ENCODE measurements around the gene JMY.

Gene JMY

DNA sequence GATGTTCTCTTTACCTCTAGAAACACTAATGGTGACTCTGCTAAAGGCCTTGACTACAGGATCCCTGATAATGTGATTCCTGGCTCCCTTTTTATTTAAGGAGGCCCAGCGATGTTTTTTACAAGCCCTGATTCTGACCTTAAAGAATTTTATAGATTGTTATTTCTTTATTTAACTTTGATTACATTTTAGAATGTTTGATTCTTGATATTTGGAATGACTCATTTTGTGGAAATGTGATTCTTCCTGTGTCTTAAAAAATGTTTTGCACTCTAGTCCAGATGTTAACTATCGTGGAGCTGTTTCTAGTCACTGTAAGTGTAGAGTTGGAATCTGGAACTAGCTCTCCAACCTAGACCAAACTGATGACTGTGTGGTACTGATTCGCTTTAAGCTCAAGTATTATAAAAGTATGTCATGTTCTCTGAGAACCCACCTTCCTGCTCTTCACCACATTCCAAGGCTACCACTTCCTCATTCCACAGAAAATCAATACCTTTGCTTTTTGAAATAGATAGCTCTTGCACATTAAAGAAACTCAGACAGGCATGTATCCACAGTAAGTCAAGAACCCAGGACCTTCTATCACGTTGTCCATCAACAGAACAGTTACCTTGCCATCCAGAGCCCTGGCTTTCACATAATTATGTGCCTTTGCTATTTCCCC lies 65.2 kb downstream of the JMY start:
- DNase-seq = no peak

GRCh38 chr5:79302454-79302853 lies 66.5 kb downstream of the JMY start:
- no peak for DNase-seq

DNA sequence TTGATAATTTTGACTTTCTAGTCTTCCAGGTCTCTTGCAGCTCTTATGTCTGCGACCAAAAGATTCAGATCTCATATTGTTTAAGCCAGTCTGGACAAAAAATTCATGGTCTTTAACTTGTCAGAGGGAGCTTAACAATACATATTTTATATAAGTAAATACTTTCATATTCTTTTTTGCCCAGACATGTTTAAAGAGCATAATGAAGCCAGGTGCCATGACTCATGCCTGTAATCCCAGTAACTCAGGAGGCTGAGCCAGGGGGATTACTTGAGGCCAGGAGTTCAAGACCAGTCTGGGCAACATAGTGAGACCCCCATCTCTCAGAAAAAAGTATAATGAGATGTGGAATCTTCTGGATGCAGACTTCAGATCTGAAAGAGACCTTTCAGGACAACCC lies 69.8 kb downstream of the JMY start:
- no peak for DNase-seq

DNA sequence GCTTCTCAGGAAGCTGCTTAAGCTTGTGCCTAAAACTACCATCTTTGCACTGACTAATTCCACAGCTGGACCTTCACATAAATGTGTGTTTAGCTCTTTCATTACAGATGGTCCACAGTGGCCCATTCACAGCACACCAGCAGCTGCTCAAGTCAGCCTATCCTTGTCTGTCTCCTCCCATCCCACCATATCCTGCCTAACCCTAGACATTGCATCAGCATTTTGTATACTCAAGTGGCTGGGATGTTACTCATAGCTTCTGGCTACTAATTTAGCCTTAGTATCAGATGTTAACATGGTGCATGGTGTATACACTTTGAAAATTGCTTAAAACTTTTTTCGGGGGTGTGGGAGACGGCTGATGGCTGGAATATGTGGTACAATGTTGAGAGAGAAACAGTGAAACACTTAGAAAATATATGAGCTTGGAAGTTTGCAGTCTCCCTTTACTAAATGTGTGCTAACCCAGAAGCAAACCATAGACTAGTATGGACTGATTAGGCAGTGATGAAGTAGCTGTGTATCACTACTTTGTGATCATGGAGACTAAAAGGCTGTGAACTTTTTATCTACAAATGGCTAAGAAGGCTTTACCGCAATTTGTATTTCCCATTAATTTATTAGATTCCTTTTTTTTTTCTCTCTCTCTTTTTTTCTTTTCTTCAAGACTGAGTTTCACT lies 83.1 kb downstream of the JMY start:
- DNase-seq = no peak

GRCh38 chr5:79329453-79329852 lies 93.5 kb downstream of the JMY start:
- DNase-seq = no peak

DNA sequence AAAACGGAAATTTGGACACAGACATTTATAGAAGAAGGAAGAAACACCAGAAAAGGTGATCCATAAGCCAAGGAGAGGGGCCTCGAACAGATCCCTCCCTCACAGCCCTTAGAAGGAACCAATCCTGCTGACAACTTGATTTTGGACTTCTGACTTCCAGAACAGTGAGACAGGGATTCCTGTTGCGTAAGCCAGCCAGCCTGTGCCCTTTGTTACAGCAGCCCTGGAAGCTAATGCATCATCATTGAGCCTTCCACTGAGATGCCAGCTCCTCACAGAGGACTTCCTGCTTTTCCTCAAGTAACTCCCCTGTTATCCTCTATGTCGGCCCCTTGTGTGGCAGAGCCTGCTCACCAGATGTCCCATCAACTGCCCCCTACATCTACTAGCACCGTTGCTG lies 94.1 kb downstream of the JMY start:
- no peak for DNase-seq

GRCh38 chr5:79333852-79334557 lies 98.1 kb downstream of the JMY start:
- no peak for DNase-seq

- DNase-seq = no peak
Measured at GRCh38 chr5:79346420-79346824, 110.5 kb downstream of the JMY start.

DNA sequence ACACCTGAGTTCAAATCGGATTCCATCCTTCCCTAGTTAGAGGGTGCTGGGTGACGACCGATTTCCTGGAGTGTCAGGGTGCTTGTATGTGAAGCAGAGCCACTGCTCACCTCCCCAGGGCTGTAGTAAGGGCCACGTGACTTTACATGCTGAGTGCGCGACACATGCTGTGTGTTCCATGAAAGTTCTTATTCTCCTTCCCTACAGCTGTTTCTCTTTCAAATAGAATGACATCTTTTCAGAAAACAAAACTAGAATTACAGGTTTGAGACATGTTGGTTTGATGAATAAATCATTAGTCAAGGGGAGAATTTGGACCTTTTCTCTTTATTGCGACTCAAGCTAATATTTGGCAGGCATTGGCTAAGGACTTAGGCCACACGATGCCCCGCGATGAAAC lies 113.1 kb downstream of the JMY start:
- no peak for DNase-seq

- no peak for DNase-seq
Measured at GRCh38 chr5:79349881-79350280, 114.0 kb downstream of the JMY start.

DNA sequence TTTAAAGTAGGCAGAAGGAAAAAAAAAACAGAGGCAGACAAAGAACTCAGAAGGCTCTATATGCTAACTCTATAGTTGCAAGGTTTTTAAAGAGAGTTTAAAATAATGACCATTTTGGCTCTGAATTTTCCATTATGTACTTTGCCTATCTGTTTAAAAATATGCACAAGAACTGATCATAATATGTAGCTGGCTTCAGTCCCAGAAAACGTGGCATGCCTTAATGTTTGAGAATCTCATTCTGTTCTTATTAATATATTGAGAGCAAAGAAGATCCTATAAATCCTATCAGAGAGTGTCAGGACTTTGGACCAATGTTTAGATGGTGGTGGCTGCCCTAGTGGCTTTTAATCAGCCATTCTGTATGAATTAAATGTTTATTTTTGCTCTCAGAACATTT lies 121.5 kb downstream of the JMY start:
- no peak for DNase-seq

Data from activated CD4-positive, alpha-beta T cell treated with anti-CD3 and anti-CD28 coated beads for 4 hours (primary cell).